Central memory CD4-positive, alpha-beta T cell (primary cell): Measurements from ENCODE around the gene FADS3.
A peak's percentile ranks its signal among the peaks of the same experiment; 100 is the strongest.

ENCODE experiments used
- DNase-seq: peaks from one replicate; pipeline ENCODE4 v3.0.0; 2022

Gene FADS3

GRCh38 chr11:61912991-61913698 lies 21.8 kb upstream of the FADS3 start:
- no peak for DNase-seq

DNA sequence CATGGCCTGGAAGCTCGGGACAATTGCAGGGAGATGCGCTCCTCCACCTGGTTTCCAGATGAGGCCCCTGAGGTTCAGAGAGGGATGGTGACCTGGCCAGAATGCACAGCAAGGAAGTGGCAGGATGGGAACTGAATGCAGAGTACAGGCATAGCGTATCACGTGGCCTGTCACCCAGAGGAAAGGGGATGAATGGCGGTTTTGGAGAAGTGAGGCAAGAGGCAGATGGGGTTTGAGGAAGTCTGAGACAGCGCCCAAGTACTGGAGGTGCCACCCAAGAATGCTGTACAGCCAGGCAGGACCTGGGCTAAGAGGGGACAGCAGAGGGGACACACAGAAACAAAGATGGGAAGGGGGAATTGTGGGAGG lies 21.2 kb upstream of the FADS3 start:
- no peak for DNase-seq

DNA sequence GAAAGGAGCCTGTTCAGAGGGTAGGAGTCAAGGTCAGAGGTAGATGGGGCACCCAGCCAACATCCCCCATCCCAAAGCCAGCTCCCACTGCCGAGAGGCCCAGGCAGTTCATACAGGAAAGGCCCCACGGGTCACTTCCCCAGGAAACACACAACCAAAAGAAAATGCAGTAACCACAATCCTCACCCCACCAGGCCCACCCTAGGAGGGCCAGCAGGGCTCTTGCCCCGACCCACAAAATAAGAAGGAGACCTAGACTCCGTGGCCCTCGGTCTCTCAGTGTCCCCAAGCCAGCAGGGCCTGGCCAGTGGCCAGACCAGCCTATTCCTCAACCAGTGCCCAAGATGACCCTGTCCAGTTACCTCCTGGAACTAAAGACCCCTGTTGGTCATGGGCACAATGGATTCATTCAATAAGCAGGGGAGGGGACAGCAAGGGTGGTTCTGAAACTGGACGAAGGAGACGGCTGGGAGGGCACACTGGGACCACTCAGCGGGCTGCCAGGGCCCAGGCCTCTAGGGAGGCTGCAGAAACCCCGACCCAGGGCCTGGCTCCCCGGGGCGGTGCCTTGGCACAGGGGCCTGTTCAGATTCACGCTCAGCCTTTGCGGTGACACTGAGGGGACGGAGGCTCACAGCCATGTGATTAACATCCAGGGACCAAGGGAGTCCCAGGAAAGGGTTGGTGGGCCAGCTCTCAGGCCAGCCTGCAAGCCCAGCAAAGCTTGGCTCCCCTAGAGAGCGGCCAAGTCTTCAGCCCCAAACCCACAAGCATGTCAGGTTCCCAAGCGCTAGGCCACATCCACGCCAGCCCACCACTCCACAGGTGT lies 20.6 kb upstream of the FADS3 start:
- DNase-seq, result no peak

DNA sequence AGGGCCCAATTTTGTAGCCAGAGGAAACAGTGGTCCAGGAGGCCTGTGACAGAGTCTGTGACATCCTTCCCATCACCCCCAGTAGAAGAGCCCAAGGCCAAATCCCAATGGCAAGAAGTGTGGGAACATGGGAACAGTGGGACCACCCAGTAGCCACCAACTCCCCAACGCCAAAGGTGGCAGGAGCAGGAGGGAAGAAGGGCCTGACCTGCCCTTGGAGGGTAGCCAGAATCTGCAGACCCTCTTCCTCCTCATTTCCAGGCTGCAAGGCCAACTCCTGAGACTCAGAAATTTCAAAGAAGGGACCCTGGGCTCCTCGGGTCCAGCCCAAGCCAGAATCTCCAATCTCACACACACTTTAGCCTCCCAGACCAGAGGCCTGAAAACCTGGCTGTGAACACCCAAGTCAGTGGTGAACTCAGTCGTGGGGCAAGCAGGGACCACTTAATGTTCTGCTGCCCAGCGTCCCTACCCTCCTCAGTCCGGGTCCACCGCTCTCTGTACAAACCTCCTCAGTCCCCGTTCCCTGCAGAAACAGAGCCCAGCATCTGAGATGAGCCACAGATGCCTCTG lies 19.9 kb upstream of the FADS3 start:
- DNase-seq, result no peak

- DNase-seq, result no peak
Observed at GRCh38 chr11:61910187-61911127, 19.1 kb upstream of the FADS3 start.

GRCh38 chr11:61908730-61909316 lies 17.5 kb upstream of the FADS3 start:
- no peak for DNase-seq

GRCh38 chr11:61907871-61908729 lies 16.8 kb upstream of the FADS3 start:
- no peak for DNase-seq

DNA sequence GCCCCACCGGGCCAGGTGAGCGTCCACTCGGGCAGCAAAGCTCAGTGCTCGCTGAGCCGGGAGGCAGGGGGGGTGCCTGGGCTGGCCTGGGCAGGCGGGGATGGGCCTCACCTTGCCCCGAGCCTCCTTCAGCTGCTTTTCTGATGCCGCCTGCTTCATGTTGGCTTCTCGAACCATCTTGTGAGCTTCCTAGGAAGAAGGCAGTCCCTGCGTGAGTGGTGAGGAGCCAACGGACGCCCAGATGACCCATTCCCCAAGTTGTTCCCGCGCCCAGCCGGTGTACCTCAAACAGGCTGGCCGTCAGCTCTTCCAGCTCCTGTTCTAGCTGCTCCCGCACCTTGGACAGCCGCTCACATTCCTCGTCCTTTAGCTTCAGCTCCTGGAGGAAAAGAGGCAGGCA lies 15.9 kb upstream of the FADS3 start:
- no peak for DNase-seq

DNA sequence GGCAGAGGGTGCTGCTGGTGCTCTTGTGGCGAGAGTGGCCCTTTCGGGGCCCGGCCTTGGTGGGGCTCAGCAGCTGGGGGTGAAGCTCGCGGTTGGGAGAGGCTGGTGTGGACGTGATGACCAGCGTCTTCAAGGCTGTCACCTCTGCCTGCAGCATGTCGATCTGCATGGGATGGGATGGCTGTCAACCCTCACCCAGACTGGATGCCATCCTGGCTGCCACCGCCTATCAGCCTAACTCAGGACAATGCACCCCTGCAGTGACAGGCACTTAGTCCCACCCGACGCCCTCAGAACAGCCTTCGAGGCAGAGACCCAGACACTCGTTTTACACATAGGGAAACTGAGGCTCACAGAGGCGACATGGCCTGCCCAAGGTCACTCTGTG lies 15.2 kb upstream of the FADS3 start:
- no peak for DNase-seq

DNA sequence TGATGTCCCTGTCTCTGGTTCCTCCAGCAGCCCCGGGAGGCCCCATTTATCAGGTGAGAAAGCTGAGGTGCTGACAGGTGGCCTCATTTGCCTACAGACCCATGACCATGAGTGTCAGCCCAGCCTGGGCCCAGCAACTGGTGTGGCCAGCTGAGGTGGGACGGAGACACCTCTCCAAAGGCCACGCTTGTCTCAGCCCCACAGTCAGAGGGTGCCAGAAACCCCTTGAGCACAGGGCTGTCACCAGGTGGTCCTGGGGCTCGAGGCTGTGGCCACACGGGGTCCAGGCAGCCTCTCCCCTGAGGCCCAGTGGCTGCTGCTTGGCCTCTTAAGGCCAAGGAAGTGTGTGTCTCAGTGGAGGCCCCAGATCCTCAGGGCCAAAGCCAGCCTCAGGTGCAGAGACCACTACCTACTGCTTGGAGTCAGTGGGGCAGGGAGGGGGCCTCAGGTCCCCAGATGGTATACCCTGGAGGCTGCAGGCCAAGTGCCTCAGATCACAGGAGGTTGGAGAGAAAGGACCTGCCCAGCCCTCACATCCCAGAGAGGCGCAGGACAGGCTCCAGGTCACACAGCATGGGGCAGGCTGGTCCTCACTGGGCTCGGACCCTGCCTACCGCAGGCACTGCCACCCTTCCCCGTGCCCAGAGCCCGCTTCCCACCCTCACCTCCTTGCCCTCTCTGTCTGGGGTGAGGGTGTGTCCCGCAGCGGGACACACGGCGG lies 14.6 kb upstream of the FADS3 start:
- DNase-seq, result no peak

DNA sequence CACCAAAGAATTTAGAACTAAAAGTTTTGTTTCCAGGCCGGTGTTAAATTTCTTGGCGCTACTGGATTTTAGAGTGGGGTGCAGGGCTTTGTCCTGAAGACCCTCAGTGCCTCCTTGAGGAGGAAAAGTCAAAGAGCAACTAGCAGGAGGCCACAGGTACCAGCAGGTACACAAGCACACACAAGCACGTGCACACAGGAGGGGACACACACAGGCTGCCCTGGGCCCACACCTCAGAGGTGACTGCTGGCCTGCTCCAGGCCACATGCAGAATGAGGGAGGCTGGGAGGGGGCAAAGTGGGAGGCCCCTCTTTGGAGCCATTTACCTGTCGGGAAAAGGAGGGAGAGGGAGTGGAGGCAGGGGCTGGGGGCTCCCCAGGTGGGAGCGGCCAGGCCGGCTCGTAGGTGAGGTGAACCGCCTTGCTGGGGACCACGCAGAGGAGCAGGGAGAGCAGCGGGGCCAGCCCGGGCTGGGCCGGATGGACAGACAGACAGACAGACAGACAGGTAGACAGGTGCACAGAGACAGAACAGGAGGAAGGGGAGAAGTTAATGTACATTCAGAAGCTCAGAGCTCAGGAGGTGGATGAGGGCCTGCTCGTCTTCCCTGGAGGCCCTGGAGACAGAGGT lies 13.8 kb upstream of the FADS3 start:
- DNase-seq, result no peak

DNA sequence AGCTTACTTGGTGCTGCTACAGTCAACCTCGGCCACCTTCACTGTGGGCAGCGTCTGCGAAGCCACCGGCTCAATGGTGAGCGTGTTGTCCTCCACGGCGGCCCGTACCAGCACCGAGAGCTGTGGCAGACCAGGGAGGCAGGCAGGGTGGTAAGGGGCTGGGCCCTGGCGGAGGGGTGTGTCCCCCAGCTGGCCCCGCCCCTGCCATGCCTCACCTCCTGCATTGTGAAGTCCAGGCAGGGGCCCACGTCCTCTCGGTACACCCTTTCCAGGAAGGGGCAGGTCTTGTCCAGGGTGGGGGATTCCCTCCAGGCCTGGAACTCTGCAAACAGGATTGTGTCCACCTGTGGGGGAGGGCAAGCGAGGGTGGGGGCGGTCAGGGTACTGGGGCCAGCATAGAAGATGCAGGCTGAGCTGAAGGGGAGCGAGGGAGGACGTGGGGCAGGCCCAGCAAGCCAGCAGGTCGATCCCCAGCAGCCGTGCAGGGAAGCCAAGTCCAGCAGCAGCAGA lies 13.2 kb upstream of the FADS3 start:
- DNase-seq, result no peak

DNA sequence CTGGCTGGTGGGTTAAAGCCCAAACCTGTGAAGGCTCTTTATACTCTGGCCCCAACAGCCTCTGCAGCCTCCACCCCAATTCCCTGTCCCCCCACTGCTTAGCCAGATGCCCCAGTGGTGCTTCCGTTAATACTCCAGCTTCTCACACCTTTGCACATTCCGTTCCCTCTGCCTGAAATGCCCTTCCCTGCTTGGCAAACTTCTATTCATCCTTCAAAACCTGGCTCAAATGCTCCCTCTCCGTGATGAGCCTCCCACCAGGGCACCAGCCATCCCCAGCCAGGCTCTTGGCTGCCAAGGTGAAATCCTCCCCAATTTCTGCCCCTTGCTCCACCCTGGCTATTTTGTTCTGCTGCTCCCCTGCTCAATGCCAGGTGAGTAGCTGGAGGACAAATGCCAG lies 12.5 kb upstream of the FADS3 start:
- no peak for DNase-seq

DNA sequence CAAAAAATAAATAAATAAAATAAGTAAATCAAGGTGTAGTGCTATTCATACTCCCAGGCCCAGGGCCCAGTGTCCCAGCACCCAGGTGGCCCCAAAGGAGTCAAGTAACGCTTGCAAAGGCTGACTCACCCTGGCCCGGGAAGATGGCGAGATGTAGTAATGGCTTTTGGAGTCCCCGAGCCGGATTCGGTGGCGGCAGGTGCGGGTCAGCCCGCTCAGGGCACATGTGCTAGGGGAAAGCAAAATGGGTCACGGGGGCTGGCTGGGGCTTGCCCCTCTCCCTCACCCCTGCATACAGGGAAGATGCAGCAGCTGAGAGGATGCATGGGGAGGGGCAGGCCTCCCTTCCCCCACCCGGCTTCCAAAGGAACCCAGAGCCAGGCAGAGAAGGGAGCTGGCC lies 11.0 kb upstream of the FADS3 start:
- no peak for DNase-seq

DNA sequence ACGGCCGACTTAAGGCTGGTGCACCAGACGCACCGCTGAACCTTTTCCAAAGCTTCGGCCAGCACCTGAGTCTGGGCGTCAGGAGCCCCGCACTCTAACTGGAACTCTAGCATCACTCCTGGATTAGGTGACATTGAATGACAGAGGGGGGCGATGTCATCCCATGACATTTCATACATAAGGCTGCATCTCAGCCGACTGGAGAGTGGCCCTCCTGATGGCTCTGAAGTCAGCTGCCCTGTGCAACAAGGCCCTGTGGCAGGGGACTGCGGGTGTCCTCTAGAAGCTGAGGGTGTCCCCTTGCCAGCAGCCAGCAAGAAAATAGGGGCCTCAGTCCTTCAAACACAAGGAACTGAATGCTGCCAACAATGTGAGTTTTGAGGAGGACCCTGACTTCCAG lies 10.1 kb upstream of the FADS3 start:
- no peak for DNase-seq

GRCh38 chr11:61900251-61900650 lies 8.9 kb upstream of the FADS3 start:
- no peak for DNase-seq

GRCh38 chr11:61899146-61899841 lies 7.9 kb upstream of the FADS3 start:
- peak; percentile 89 for DNase-seq

- no peak for DNase-seq
Observed at GRCh38 chr11:61898247-61898582, 6.9 kb upstream of the FADS3 start.

DNA sequence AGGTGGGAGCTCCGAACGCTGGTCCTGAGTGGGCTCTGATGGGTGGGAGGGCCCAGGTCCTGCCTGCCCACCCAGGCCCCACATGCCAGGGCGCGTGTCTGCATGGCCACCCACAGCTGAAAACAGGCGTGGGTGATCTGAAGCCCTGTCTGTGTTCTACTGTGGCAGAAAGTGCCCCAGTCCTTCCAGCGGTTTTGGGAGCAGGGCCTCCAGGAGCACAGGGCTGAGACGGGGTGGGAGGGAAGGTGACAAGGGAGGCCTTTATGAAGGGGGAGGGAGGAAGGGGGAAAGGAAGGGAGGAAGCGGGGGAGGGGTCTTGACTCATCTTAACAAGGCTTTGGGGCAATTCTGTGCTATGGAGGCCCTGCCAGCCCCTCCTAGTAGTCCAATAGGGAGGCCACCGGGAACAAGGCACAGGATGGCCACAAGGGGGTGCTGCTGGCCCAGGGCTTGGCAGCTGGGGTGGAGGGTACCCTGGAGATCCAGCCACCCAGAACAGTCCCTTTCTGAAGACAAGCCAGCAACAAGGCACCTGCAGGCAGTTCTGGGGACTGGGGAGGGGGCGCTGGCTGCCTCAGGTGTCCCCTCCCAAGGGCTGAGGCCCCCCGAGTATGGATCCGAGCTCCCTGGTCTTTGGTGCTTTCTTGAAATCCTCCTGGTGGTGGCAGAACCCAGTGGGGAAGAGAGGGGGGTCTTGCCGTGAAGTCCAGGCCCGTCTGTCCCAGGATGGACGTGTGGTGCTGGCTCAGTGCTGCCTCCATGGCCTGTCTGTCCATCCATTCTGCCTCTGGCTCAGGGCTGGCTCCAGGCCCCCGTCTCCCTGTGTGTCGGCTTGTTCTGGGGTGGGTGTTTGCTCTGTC lies 6.3 kb upstream of the FADS3 start:
- DNase-seq, result peak; percentile 69
